Measurements from ENCODE around the gene NRXN2.

NRXN2 gene

GRCh38 chr11:64734811-64735724 lies 12.1 kb upstream of the NRXN2 start:
- Histone ChIP-seq H3K9ac (ENCODE audit: insufficient read length) (no peak overlapping the region), H3K36me3 (ENCODE audit: insufficient read depth, low read length) (no peaks in the 10 kb centered on the region), H3K27ac (no peak overlapping the region), H3K9me3 (ENCODE audit: low read depth, low read length) (no peaks in the 10 kb centered on the region), H3K4me3 (no peak overlapping the region)
- TF ChIP-seq POLR2AphosphoS5 (IDR thresholded peaks at IDR 0.05; ENCODE audit: borderline replicate concordance, low read depth, low read length) (no peak), FOXP2 (optimal IDR thresholded peaks at IDR 0.05; ENCODE audit: control extremely low read depth, extremely low read length, insufficient read depth) (no peak), EZH2 (IDR thresholded peaks at IDR 0.05) (no peak)
- DNase-seq (ENCODE audit: low read depth, low spot score): no peak

- no peak for TF ChIP-seq EZH2 (IDR thresholded peaks at IDR 0.05)
- no peak for TF ChIP-seq FOXP2 (optimal IDR thresholded peaks at IDR 0.05; ENCODE audit: control extremely low read depth, extremely low read length, insufficient read depth)
- TF ChIP-seq POLR2AphosphoS5 (IDR thresholded peaks at IDR 0.05; ENCODE audit: borderline replicate concordance, low read depth, low read length): no peak
- no peaks in the 10 kb centered on the region for H3K9me3 ChIP-seq (ENCODE audit: low read depth, low read length)
- H3K36me3 ChIP-seq (ENCODE audit: insufficient read depth, low read length): no peaks in the 10 kb centered on the region
- no peak for DNase-seq (ENCODE audit: low read depth, low spot score)
- H3K4me3 ChIP-seq: no peak overlapping the region
- H3K9ac ChIP-seq (ENCODE audit: insufficient read length): no peak overlapping the region
- H3K27ac ChIP-seq: no peak overlapping the region
These were observed 8.6 kb upstream of the NRXN2 start for GRCh38 chr11:64731601-64732000.

- TF ChIP-seq FOXP2 (optimal IDR thresholded peaks at IDR 0.05; ENCODE audit: control extremely low read depth, extremely low read length, insufficient read depth): no peak
- no peak for TF ChIP-seq EZH2 (IDR thresholded peaks at IDR 0.05)
- no peak for TF ChIP-seq POLR2AphosphoS5 (IDR thresholded peaks at IDR 0.05; ENCODE audit: borderline replicate concordance, low read depth, low read length)
- no peak overlapping the region for H3K9ac ChIP-seq (ENCODE audit: insufficient read length)
- no peak for DNase-seq (ENCODE audit: low read depth, low spot score)
- H3K27ac ChIP-seq: no peak overlapping the region
- H3K9me3 ChIP-seq (ENCODE audit: low read depth, low read length): no peaks in the 10 kb centered on the region
- H3K36me3 ChIP-seq (ENCODE audit: insufficient read depth, low read length): no peaks in the 10 kb centered on the region
- H3K4me3 ChIP-seq: no peak overlapping the region
These were observed 6.9 kb upstream of the NRXN2 start for GRCh38 chr11:64729851-64730382.

- Histone ChIP-seq H3K4me3 (no peak overlapping the region), H3K9ac (ENCODE audit: insufficient read length) (no peak overlapping the region), H3K36me3 (ENCODE audit: insufficient read depth, low read length) (no peaks in the 10 kb centered on the region), H3K27ac (no peak overlapping the region), H3K9me3 (ENCODE audit: low read depth, low read length) (no peaks in the 10 kb centered on the region)
- no peak for DNase-seq (ENCODE audit: low read depth, low spot score)
- TF ChIP-seq POLR2AphosphoS5 (IDR thresholded peaks at IDR 0.05; ENCODE audit: borderline replicate concordance, low read depth, low read length): no peak
- TF ChIP-seq FOXP2 (optimal IDR thresholded peaks at IDR 0.05; ENCODE audit: control extremely low read depth, extremely low read length, insufficient read depth): no peak
- TF ChIP-seq EZH2 (IDR thresholded peaks at IDR 0.05): no peak
These were observed 5.9 kb upstream of the NRXN2 start for GRCh38 chr11:64728757-64729365.

GRCh38 chr11:64726867-64727530 lies 4.0 kb upstream of the NRXN2 start:
- H3K9me3 ChIP-seq (ENCODE audit: low read depth, low read length): no peaks in the 10 kb centered on the region
- TF ChIP-seq POLR2AphosphoS5 (IDR thresholded peaks at IDR 0.05; ENCODE audit: borderline replicate concordance, low read depth, low read length) (no peak), FOXP2 (optimal IDR thresholded peaks at IDR 0.05; ENCODE audit: control extremely low read depth, extremely low read length, insufficient read depth) (no peak), EZH2 (IDR thresholded peaks at IDR 0.05) (no peak)
- H3K27ac ChIP-seq: no peak overlapping the region
- no peak overlapping the region for H3K9ac ChIP-seq (ENCODE audit: insufficient read length)
- no peaks in the 10 kb centered on the region for H3K36me3 ChIP-seq (ENCODE audit: insufficient read depth, low read length)
- DNase-seq (ENCODE audit: low read depth, low spot score): no peak
- H3K4me3 ChIP-seq: no peak overlapping the region

GRCh38 chr11:64726211-64726641 lies 3.2 kb upstream of the NRXN2 start:
- TF ChIP-seq FOXP2 (optimal IDR thresholded peaks at IDR 0.05; ENCODE audit: control extremely low read depth, extremely low read length, insufficient read depth) (no peak), EZH2 (IDR thresholded peaks at IDR 0.05) (no peak), POLR2AphosphoS5 (IDR thresholded peaks at IDR 0.05; ENCODE audit: borderline replicate concordance, low read depth, low read length) (no peak)
- no peak for DNase-seq (ENCODE audit: low read depth, low spot score)
- Histone ChIP-seq H3K9ac (ENCODE audit: insufficient read length) (no peak overlapping the region), H3K4me3 (no peak overlapping the region), H3K36me3 (ENCODE audit: insufficient read depth, low read length) (no peaks in the 10 kb centered on the region), H3K9me3 (ENCODE audit: low read depth, low read length) (no peaks in the 10 kb centered on the region), H3K27ac (no peak overlapping the region)

GRCh38 chr11:64724863-64725532 lies 2.0 kb upstream of the NRXN2 start:
- no peak for DNase-seq (ENCODE audit: low read depth, low spot score)
- TF ChIP-seq POLR2AphosphoS5 (IDR thresholded peaks at IDR 0.05; ENCODE audit: borderline replicate concordance, low read depth, low read length) (no peak), EZH2 (IDR thresholded peaks at IDR 0.05) (no peak), FOXP2 (optimal IDR thresholded peaks at IDR 0.05; ENCODE audit: control extremely low read depth, extremely low read length, insufficient read depth) (no peak)
- Histone ChIP-seq H3K36me3 (ENCODE audit: insufficient read depth, low read length) (no peaks in the 10 kb centered on the region), H3K4me3 (no peak overlapping the region), H3K9me3 (ENCODE audit: low read depth, low read length) (no peaks in the 10 kb centered on the region), H3K9ac (ENCODE audit: insufficient read length) (no peak overlapping the region), H3K27ac (no peak overlapping the region)
